ENCODE measurements around the gene SPNS1.
A peak's percentile ranks its signal among the peaks of the same experiment; 100 is the strongest.
"Not testable (repeated sequence)": the region's sequence is repeated elsewhere in the genome, so short reads cannot be mapped to it uniquely, and the experiment has no call there.

SPNS1 gene

DNA sequence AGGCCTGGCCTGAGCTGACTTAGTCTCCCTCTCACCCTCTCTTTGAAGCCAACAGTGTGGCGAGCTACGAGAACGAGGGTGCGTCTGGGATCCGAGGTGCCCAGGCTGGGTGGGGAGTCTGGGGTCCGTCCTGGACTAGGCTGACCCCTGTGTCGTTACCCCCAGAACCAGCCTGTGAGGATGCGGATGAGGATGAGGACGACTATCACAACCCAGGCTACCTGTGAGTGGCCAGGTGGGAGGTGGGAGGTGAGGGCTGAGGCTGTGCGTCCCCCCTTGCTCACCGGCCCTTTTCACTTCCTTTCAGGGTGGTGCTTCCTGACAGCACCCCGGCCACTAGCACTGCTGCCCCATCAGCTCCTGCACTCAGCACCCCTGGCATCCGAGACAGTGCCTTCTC lies 11.9 kb downstream of the SPNS1 start:
- peaks cover 35% of the 10 kb centered on the region for H3K36me3 ChIP-seq (ENCODE audit: control insufficient read depth, insufficient read depth, low read length)
- H3K9me3 ChIP-seq (ENCODE audit: control insufficient read depth, low read length) = no peaks in the 10 kb centered on the region
- H3K27ac ChIP-seq (ENCODE audit: insufficient read depth, low read length, poor library complexity, severe bottlenecking) = peak overlapping the region; percentile 90
- peaks cover 45% of the 10 kb centered on the region for H3K4me1 ChIP-seq (ENCODE audit: control insufficient read depth, insufficient read depth, low read length, poor library complexity, severe bottlenecking)
- DNase-seq = no peak
- H3K27me3 ChIP-seq (replicated peaks; ENCODE audit: control insufficient read depth, insufficient read depth, low read length, poor library complexity, severe bottlenecking) = no peaks in the 10 kb centered on the region
- peak overlapping the region; percentile 95 for H3K4me3 ChIP-seq (ENCODE audit: insufficient read depth, low read depth, low read length, poor library complexity, severe bottlenecking)

DNA sequence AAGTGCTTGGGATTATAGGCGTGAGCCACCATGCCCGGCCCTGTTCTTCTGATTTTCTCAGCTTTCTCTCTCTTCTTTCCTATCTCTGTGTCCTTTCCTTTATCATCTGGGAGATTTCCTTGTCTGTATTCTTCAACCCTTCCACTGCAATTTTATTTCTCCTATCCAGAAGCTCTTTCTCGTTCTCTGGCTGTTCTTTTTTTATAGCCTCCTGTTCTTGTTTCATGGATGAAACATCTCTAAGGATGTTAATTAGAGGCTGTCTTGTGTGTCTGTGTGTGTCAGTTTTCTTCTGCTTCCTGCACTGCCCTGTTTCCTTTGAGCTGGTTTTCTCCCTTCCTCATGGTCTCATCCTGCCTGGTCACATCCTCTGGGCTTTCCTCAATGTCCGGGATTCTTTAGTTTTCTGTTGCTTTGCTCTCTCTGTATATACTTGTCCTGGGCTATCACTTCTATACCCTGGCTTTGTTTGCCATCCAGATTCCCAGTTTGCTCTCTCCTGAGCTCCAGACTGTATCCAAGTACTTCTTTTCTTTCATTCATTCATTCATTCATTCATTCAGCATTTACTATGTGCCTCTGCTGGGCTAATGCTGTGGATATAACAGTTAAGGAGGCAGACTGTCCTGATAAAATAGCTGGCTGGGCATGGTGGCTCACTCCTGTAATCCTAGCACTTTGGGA lies 12.7 kb downstream of the SPNS1 start:
- Histone ChIP-seq H3K27me3 (replicated peaks; ENCODE audit: control insufficient read depth, insufficient read depth, low read length, poor library complexity, severe bottlenecking) (no peaks in the 10 kb centered on the region), H3K27ac (ENCODE audit: insufficient read depth, low read length, poor library complexity, severe bottlenecking) (peak overlapping the region; percentile 90), H3K4me1 (ENCODE audit: control insufficient read depth, insufficient read depth, low read length, poor library complexity, severe bottlenecking) (peaks cover 45% of the 10 kb centered on the region), H3K9me3 (ENCODE audit: control insufficient read depth, low read length) (no peaks in the 10 kb centered on the region), H3K36me3 (ENCODE audit: control insufficient read depth, insufficient read depth, low read length) (peaks cover 30% of the 10 kb centered on the region), H3K4me3 (ENCODE audit: insufficient read depth, low read depth, low read length, poor library complexity, severe bottlenecking) (no peak overlapping the region)
- no peak for DNase-seq

DNA sequence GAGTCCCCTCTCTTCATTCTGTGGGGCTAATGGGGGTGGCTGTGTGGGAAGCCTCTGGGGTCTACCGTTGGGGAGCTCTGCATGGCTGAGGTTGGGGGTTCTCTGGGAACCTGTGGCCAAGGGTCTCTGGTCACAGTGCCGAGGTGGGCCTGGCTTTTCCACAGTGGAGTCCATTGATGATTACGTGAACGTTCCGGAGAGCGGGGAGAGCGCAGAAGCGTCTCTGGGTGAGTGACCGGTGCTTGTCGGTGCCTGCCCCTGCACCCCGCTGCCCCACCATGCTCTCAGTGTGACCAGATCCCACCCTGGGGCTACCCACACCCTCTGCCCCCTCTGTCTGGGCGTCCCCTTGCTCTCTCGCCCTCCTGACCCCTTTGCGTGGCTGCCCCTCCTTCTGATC lies 14.8 kb downstream of the SPNS1 start:
- peak overlapping the region; percentile 32 for H3K4me3 ChIP-seq (ENCODE audit: insufficient read depth, low read depth, low read length, poor library complexity, severe bottlenecking)

DNA sequence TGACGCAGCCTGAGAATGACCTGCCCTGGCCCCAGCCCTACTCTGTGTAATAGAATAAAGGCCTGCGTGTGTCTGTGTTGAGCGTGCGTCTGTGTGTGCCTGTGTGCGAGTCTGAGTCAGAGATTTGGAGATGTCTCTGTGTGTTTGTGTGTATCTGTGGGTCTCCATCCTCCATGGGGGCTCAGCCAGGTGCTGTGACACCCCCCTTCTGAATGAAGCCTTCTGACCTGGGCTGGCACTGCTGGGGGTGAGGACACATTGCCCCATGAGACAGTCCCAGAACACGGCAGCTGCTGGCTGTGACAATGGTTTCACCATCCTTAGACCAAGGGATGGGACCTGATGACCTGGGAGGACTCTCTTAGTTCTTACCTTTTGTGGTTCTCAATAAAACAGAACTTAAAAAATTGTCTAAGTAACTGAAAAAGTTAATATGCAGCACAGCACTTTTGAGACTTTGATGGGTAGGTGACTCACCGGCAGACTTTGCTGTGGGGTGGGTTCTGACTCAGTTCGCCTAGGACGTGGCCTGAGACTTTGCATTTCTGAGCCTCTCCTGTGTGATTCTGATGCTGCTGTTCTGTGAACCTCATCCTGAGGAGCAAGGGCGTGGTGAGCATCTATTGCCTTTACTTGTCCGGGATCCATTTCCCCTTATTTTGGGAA lies 15.9 kb downstream of the SPNS1 start:
- DNase-seq = peak in 1 of 3 donors; percentile 38
- peak overlapping the region; percentile 90 for H3K27ac ChIP-seq (ENCODE audit: insufficient read depth, low read length, poor library complexity, severe bottlenecking)
- H3K36me3 ChIP-seq (ENCODE audit: control insufficient read depth, insufficient read depth, low read length) = peaks cover 24% of the 10 kb centered on the region
- peaks cover 32% of the 10 kb centered on the region for H3K4me1 ChIP-seq (ENCODE audit: control insufficient read depth, insufficient read depth, low read length, poor library complexity, severe bottlenecking)
- no peak overlapping the region for H3K4me3 ChIP-seq (ENCODE audit: insufficient read depth, low read depth, low read length, poor library complexity, severe bottlenecking)
- H3K27me3 ChIP-seq (replicated peaks; ENCODE audit: control insufficient read depth, insufficient read depth, low read length, poor library complexity, severe bottlenecking) = no peaks in the 10 kb centered on the region
- H3K9me3 ChIP-seq (ENCODE audit: control insufficient read depth, low read length) = no peaks in the 10 kb centered on the region

More for the DNA sequence above, 14.8 kb downstream of the SPNS1 start:
- Histone ChIP-seq H3K9me3 (ENCODE audit: control insufficient read depth, low read length) (no peaks in the 10 kb centered on the region), H3K4me1 (ENCODE audit: control insufficient read depth, insufficient read depth, low read length, poor library complexity, severe bottlenecking) (peaks cover 36% of the 10 kb centered on the region), H3K27ac (ENCODE audit: insufficient read depth, low read length, poor library complexity, severe bottlenecking) (peak overlapping the region; percentile 90), H3K36me3 (ENCODE audit: control insufficient read depth, insufficient read depth, low read length) (peaks cover 24% of the 10 kb centered on the region), H3K27me3 (replicated peaks; ENCODE audit: control insufficient read depth, insufficient read depth, low read length, poor library complexity, severe bottlenecking) (no peaks in the 10 kb centered on the region)
- DNase-seq = no peak

GRCh38 chr16:28991687-28992086 lies 17.1 kb downstream of the SPNS1 start:
- H3K4me1 ChIP-seq (ENCODE audit: control insufficient read depth, insufficient read depth, low read length, poor library complexity, severe bottlenecking) = peaks cover 27% of the 10 kb centered on the region
- no peak overlapping the region for H3K4me3 ChIP-seq (ENCODE audit: insufficient read depth, low read depth, low read length, poor library complexity, severe bottlenecking)
- no peaks in the 10 kb centered on the region for H3K27me3 ChIP-seq (replicated peaks; ENCODE audit: control insufficient read depth, insufficient read depth, low read length, poor library complexity, severe bottlenecking)
- H3K9me3 ChIP-seq (ENCODE audit: control insufficient read depth, low read length) = no peaks in the 10 kb centered on the region
- peak overlapping the region; percentile 90 for H3K27ac ChIP-seq (ENCODE audit: insufficient read depth, low read length, poor library complexity, severe bottlenecking)
- no peak for DNase-seq
- peaks cover 24% of the 10 kb centered on the region for H3K36me3 ChIP-seq (ENCODE audit: control insufficient read depth, insufficient read depth, low read length)

GRCh38 chr16:28992496-28992895 lies 17.9 kb downstream of the SPNS1 start:
- Histone ChIP-seq H3K4me3 (ENCODE audit: insufficient read depth, low read depth, low read length, poor library complexity, severe bottlenecking) (no peak overlapping the region), H3K27me3 (replicated peaks; ENCODE audit: control insufficient read depth, insufficient read depth, low read length, poor library complexity, severe bottlenecking) (no peaks in the 10 kb centered on the region), H3K36me3 (ENCODE audit: control insufficient read depth, insufficient read depth, low read length) (peaks cover 20% of the 10 kb centered on the region), H3K4me1 (ENCODE audit: control insufficient read depth, insufficient read depth, low read length, poor library complexity, severe bottlenecking) (peaks cover 27% of the 10 kb centered on the region), H3K9me3 (ENCODE audit: control insufficient read depth, low read length) (no peaks in the 10 kb centered on the region), H3K27ac (ENCODE audit: insufficient read depth, low read length, poor library complexity, severe bottlenecking) (no peak overlapping the region)
- no peak for DNase-seq

DNA sequence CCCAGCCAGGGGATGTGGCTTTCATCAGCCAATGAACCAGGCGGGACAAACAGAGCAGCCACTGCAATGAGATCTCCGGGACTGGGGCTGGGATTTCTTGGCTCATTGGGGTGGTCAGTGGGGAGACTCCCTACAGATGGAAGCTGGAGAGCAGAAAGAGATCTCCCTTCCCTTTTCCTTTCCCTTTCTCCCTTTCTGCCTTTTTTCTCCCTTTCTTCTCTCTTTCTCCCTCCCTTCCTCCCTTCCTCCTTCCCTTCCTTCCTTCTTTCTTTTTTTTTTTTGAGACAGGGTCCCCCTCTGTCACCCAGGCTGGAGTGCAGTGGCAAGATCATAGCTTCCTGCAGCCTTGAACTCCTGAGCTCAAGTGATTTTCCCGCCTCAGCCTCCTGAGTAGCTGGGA lies 24.3 kb downstream of the SPNS1 start:
- Histone ChIP-seq H3K27me3 (replicated peaks; ENCODE audit: control insufficient read depth, insufficient read depth, low read length, poor library complexity, severe bottlenecking) (no peaks in the 10 kb centered on the region), H3K27ac (ENCODE audit: insufficient read depth, low read length, poor library complexity, severe bottlenecking) (no peak overlapping the region), H3K4me1 (ENCODE audit: control insufficient read depth, insufficient read depth, low read length, poor library complexity, severe bottlenecking) (peaks cover 3% of the 10 kb centered on the region), H3K9me3 (ENCODE audit: control insufficient read depth, low read length) (no peaks in the 10 kb centered on the region), H3K36me3 (ENCODE audit: control insufficient read depth, insufficient read depth, low read length) (no peaks in the 10 kb centered on the region), H3K4me3 (ENCODE audit: insufficient read depth, low read depth, low read length, poor library complexity, severe bottlenecking) (no peak overlapping the region)
- no peak for DNase-seq

DNA sequence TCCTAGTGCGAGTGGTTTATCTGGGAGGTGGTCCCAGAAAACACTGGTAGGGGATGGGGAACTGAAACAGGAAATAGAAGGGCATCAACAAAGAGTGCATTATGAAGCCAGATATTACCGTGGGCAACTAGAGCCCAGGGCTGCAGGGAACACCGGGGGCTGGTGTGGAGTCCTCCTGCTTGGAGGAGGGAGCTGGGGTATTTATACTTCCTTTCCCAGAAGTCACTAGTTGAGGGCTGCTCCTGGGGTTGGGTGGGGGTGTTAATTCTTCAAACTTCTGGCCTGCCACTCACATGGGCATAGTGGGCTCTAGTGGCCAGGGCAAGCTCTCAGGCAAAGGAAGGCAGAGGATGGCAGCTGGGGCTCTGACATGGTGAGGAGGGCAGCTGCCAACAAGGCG lies 25.0 kb downstream of the SPNS1 start:
- H3K9me3 ChIP-seq (ENCODE audit: control insufficient read depth, low read length) = no peaks in the 10 kb centered on the region
- H3K36me3 ChIP-seq (ENCODE audit: control insufficient read depth, insufficient read depth, low read length) = no peaks in the 10 kb centered on the region
- H3K4me3 ChIP-seq (ENCODE audit: insufficient read depth, low read depth, low read length, poor library complexity, severe bottlenecking) = no peak overlapping the region
- no peak overlapping the region for H3K27ac ChIP-seq (ENCODE audit: insufficient read depth, low read length, poor library complexity, severe bottlenecking)
- peaks cover 3% of the 10 kb centered on the region for H3K4me1 ChIP-seq (ENCODE audit: control insufficient read depth, insufficient read depth, low read length, poor library complexity, severe bottlenecking)
- H3K27me3 ChIP-seq (replicated peaks; ENCODE audit: control insufficient read depth, insufficient read depth, low read length, poor library complexity, severe bottlenecking) = no peaks in the 10 kb centered on the region
- DNase-seq = no peak

GRCh38 chr16:29000019-29000418 lies 25.4 kb downstream of the SPNS1 start:
- H3K9me3 ChIP-seq (ENCODE audit: control insufficient read depth, low read length) = no peaks in the 10 kb centered on the region
- H3K4me1 ChIP-seq (ENCODE audit: control insufficient read depth, insufficient read depth, low read length, poor library complexity, severe bottlenecking) = peaks cover 3% of the 10 kb centered on the region
- no peaks in the 10 kb centered on the region for H3K36me3 ChIP-seq (ENCODE audit: control insufficient read depth, insufficient read depth, low read length)
- no peaks in the 10 kb centered on the region for H3K27me3 ChIP-seq (replicated peaks; ENCODE audit: control insufficient read depth, insufficient read depth, low read length, poor library complexity, severe bottlenecking)
- DNase-seq = no peak
- no peak overlapping the region for H3K27ac ChIP-seq (ENCODE audit: insufficient read depth, low read length, poor library complexity, severe bottlenecking)
- no peak overlapping the region for H3K4me3 ChIP-seq (ENCODE audit: insufficient read depth, low read depth, low read length, poor library complexity, severe bottlenecking)

DNA sequence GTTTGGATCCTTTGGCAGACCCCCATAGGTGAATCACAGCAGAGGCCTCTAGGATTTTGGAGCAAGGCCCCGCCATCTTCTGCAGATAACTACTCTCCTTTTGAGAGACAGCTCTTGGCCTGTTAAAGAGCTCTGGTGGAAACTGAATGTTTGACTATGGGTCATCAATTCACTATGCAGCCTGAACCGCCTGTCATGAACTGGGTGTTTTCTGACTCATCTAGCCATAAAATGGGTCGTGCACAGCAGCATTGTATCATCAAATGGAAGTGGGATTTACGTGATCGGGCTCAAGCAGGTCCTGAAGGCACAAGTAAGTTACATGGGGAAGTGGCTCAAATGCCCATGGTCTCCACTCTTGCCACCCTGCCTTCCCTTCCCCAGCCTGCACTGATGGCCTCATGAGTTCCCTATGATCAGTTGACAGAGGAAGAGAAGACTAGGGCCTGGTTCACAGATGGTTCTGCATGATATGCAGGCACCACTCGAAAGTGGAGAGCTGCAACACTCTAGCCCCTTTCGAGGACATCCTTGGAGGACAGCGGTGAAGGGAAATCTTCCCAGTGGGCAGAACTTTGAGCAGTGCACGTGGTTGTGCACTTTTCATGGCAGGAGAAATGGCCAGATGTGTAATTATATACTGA lies 30.0 kb downstream of the SPNS1 start:
- H3K27ac ChIP-seq (ENCODE audit: insufficient read depth, low read length, poor library complexity, severe bottlenecking); H3K36me3 ChIP-seq (ENCODE audit: control insufficient read depth, insufficient read depth, low read length); H3K27me3 ChIP-seq (replicated peaks; ENCODE audit: control insufficient read depth, insufficient read depth, low read length, poor library complexity, severe bottlenecking); H3K9me3 ChIP-seq (ENCODE audit: control insufficient read depth, low read length); H3K4me3 ChIP-seq (ENCODE audit: insufficient read depth, low read depth, low read length, poor library complexity, severe bottlenecking); DNase-seq: not testable (repeated sequence)
- H3K4me1 ChIP-seq (ENCODE audit: control insufficient read depth, insufficient read depth, low read length, poor library complexity, severe bottlenecking) = peaks cover 21% of the 10 kb centered on the region

All from effector memory CD4-positive, alpha-beta T cell (primary cell).